HG03469 (cell line): ENCODE data around the gene CCDC138.

Source experiments
- ATAC-seq: cut with Tn5 transposase; IDR thresholded peaks from one replicate; pipeline ENCODE4 v1.9.1; 2021; ENCODE audit warnings: mild to moderate bottlenecking, moderate library complexity, moderate number of reproducible peaks; ENCODE audit not compliant: unreplicated experiment

Gene CCDC138

DNA sequence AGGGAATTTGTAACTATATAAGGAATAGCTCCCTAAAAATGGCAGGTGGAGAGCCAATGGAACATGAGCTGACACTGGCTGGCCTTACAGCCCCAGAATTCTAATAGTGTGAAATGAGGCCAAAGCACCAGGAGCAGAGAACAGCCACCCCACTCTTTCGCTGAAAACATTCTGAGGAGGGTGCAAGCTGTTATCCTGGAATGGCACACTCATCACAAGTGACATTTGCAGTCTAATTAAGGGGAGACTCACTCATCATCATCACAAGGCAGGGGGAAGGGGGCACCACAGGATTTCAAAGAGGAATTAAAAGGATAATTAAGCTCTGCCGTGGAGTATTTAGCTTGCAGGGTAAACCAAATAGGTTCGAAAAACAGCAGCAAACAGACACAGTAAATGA lies 108.2 kb downstream of the CCDC138 start:
- no peak for ATAC-seq

DNA sequence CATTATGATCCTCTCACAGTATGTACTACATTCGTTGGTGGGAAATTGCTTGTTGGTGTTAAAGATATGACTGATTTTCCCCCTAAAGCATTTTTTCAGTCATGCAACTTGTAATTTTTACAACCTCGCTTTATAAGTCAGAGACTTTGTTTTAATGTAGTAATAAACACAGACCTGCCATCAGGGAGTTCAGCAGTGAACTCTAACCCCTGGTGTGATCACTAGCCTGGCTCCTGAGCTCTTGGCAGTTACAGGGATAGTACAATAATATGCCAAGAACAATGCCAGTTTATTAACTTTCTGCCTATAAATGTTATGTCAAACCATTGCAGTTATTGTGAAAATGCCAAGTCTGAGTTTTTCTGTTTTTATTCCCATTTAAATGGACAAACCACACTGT lies 108.6 kb downstream of the CCDC138 start:
- ATAC-seq, result no peak

DNA sequence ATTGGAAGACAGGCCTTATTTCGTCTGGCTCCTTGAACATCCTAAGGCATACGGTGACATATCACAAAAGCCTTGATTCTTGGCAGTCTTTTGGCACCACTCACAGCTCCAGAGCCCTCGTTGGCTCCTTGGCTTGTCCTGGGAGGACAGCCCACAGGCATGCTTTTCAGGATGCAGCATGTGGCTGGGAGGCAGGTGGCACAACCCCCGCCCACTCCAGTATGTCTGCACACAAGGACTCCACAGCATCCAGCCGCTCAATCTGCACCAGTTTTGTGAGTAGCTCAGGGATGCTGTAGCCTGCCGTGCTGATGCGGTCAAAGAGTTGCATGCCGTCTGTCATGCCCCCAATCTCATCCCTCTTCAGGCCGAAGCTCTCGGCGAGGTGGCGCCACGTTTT lies 110.2 kb downstream of the CCDC138 start:
- no peak for ATAC-seq

DNA sequence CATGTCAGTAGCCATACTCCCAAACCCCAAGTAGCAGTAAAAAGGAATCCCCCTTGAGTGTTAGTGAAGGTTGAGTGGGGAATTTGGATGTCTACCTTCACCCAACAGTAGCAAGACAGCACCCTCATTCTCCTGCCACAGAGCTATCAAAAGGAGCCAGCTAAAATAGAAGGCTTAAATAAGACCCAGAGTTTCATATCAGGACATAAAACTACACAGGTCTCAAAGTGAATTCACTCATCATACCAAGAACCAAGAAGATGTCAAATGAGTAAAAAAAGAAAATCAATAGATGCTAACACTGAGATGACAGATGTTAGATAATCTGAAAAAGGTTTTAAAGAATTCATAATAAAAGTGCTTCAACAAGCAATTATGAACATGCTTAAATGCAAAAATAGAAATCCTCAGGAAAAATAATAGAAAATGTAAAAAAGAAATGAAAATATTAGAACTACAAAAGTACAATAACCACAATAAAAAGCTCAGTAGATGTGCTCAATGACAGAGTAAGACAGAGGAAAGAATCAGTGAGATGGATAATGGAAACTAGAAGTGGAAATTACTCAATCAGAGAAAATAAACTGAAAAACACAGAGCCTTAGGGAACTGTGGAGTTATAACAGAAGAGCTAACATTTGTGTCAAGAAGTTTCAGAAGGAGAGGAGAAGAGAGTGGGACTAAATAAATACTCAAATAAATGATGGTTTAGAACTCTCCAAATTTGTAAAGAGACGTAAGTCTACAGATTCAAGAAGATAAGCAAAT lies 111.9 kb downstream of the CCDC138 start:
- no peak for ATAC-seq

GRCh38 chr2:108904680-108905079 lies 118.1 kb downstream of the CCDC138 start:
- no peak for ATAC-seq

DNA sequence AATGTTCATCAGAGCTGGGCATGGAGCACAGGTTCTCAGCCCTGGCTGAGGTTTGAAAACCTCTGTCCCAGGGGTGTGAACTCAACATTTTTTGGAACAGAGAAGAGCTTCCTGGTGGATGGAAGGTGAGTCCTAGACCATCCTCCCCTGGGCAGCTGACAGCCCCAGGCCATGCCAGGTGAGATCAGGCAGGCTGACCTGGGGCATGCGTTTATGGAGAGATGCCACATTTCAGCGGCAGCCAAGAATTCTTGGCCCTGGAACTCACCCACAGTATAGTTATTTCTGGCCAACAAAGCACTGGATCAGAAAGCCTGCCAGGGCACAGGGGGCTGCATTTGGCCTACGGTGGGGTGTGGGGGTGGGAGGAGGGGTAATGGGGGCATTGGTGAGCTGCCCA lies 118.6 kb downstream of the CCDC138 start:
- ATAC-seq, result no peak

DNA sequence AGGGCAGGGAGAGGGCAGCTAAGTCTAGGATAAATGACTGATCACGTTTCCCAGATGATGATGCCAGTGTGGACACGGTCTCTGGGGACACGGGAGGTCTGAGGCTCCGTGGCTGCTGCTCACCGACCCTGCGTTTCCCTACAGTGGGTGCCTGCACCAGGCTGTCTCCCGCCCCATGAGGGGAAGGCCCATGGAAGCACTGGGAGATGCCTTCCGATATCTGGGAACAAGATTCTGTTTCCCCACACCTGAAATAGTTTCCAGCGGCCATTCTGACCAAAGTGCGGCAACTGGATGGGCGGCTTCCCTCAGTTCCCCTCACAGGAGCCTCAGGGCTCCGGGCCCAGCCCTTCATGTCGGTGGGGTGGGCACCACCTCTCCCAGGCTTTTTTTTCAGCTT lies 119.3 kb downstream of the CCDC138 start:
- no peak for ATAC-seq

GRCh38 chr2:108906403-108907077 lies 120.0 kb downstream of the CCDC138 start:
- no peak for ATAC-seq

GRCh38 chr2:108907822-108908712 lies 121.5 kb downstream of the CCDC138 start:
- ATAC-seq, result no peak

- no peak for ATAC-seq
Observed at GRCh38 chr2:108908713-108909070, 122.1 kb downstream of the CCDC138 start.

- no peak for ATAC-seq
Observed at GRCh38 chr2:108909275-108909823, 122.8 kb downstream of the CCDC138 start.

DNA sequence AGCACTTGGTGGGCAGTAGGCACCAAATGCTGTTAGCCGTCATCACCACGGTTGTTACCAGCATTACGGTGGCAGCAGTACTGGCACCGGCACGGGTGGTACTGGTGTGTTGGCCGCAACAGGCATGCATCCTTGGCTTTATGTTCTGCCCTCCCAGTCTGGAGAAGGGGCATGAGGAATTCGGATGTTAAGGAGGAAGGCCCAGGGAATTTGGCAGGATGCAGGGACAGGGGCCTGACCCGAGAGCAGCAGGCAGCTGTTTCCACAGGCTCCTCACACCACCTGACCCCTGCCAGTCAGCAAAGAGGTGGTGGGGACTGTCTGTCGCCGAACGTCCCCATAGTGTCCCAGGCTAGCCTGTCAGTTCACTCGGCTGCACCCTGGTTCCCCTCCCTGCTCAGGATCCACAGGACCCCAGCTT lies 123.5 kb downstream of the CCDC138 start:
- ATAC-seq, result no peak

DNA sequence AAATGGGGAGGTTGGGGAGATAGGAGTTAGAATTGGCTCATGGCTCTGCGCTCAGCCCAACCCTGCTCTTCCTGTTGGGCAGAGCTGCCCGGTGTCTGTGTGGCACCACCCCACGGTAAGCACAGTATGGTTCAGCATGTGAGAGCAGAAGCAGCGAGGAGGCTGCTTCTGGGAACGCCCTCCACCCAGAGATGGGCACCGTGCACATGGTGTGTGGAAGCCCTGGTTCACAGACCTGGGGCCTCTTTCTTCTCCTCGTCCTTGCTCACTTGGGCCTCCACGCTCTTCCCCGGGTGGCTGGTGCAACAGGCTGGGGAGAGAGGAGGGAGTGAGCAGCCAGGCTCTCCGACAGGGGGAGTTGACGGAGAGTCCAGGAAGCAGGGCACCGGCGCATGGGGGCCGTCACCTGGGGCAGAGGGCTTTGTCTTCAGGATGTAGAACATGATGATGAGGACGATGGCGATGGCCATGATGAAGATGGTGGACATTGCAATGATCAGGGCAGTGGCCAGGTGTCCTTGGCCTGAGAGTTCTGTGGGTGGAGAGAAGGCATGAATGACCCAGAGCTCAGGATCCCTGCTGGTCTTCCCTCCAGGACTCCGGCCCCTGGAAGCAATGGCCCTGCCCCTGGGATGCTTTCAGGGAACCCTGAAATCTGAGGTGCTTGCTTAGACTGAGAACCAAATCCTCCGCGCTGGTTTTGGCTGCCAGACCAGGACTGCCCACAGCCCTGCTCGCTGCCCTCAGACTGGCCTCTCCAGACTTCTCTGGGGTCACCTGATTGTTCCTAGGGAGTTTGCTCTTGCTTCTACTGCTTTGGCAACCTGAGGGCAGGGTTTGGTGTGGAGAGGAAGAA lies 124.2 kb downstream of the CCDC138 start:
- no peak for ATAC-seq

DNA sequence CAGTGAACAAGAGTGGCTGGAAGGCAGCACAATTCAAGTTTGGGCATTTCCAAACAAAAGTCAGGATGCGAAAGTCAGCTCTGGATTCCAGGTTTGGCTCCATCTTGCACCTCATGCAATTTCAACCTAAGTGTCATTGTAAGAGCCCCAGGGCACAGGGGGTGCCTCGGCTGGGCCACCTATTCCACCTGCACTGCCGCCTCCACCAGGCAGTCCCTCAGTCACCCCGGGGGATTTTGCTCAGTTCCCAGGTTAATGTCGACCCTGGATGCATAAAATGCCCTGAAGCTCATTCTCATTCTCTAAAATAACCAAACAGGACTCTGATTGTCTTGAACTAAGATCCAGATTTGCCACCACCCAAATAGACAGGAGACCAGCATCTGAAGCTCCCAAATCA lies 124.8 kb downstream of the CCDC138 start:
- no peak for ATAC-seq

GRCh38 chr2:108911807-108912628 lies 125.4 kb downstream of the CCDC138 start:
- no peak for ATAC-seq

DNA sequence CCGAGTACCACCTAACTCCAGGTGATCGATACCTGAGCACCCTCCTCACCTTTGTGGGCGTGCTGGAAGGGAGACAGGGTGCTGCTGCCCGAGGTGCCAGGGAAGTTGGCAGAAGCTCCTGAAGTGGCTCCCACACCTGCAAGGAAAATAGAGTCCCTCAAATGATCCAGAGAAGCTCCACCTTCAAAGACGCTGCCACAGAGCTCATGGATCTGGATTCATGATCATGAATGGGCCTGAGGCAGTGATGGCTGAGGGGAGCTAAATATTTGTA lies 126.0 kb downstream of the CCDC138 start:
- no peak for ATAC-seq

GRCh38 chr2:108916122-108916795 lies 129.7 kb downstream of the CCDC138 start:
- no peak for ATAC-seq

- ATAC-seq, result no peak
Observed at GRCh38 chr2:108916796-108917421, 130.3 kb downstream of the CCDC138 start.

- ATAC-seq, result no peak
Observed at GRCh38 chr2:108917526-108917925, 131.0 kb downstream of the CCDC138 start.
